Natural killer cell treated with Interleukin-12 subunit alpha and Interleukin-12 subunit beta and Interleukin-15 and Interleukin-18, amount 100 ng/mL, for 72 hours (primary cell): ENCODE results near the gene RALGDS. TPM values are rescaled to one million over a fixed set of nuclear protein-coding genes. Genes with fewer than 3 reads are reported as not detected.

Source experiments
- ATAC-seq, 2 donors: fragments of 150-1000 bp; cut with Tn5 transposase in 1 of 2; sonication (Bioruptor Pico), chemical (Tn5 transposase) in 1 of 2; 2 replicates each; pipeline ENCODE4 v1.10.0; 2021
- DNase-seq: peaks from one replicate; pipeline ENCODE4 v3.0.0; 2022; ENCODE audit warnings: low spot score
- H3K27ac Mint-ChIP-seq, 2 donors: 1 replicate in 1 of 2; 2 replicates in 1 of 2; pipeline ENCODE4 v1.8.0; 2022; ENCODE audit warnings: mixed read lengths in 2 of 2, mild to moderate bottlenecking in 1 of 2, moderate library complexity in 1 of 2
- H3K27me3 Mint-ChIP-seq, 2 donors: 1 replicate in 1 of 2; 2 replicates in 1 of 2; pipeline ENCODE4 v1.8.0; 2022; ENCODE audit warnings: mixed read lengths in 2 of 2
- H3K36me3 Mint-ChIP-seq: one replicate; pipeline ENCODE4 v1.8.0; 2022; ENCODE audit warnings: mixed read lengths
- H3K4me1 Mint-ChIP-seq, 2 donors: 1 replicate in 1 of 2; 2 replicates in 1 of 2; pipeline ENCODE4 v1.8.0; 2022; ENCODE audit warnings: low read depth in 2 of 2, mixed read lengths in 2 of 2, mild to moderate bottlenecking in 1 of 2
- H3K4me3 Mint-ChIP-seq: one replicate; pipeline ENCODE4 v1.8.0; 2022; ENCODE audit warnings: mixed read lengths
- H3K9me3 Mint-ChIP-seq: 2 replicates; pipeline ENCODE4 v1.8.0; 2022; ENCODE audit warnings: mixed read lengths
- total RNA-seq, 2 donors: library from RNA; stranded (reverse); gene quantifications; one replicate each; pipeline ENCODE4 v1.2.3, GENCODE V29; 2022

The RALGDS gene
- total RNA-seq, 2 donors from 2014 or later: 138 to 159 TPM

GRCh38 chr9:133135146-133135745 lies 14.2 kb upstream of the RALGDS start:
- peak overlapping the region; percentile 90 to 98 for H3K27ac Mint-ChIP-seq
- peaks cover 5% of the 10 kb centered on the region for H3K36me3 Mint-ChIP-seq
- no peaks in the 10 kb centered on the region for H3K9me3 Mint-ChIP-seq
- H3K27me3 Mint-ChIP-seq: no peaks in the 10 kb centered on the region
- H3K4me1 Mint-ChIP-seq: peaks cover 54 to 65% of the 10 kb centered on the region in 2 donors
- ATAC-seq: peak; percentile 29 to 70
- no peak for DNase-seq
- peak overlapping the region; percentile 78 for H3K4me3 Mint-ChIP-seq

- DNase-seq: no peak
- H3K4me3 Mint-ChIP-seq: peak overlapping the region; percentile 78
- H3K9me3 Mint-ChIP-seq: no peaks in the 10 kb centered on the region
- peaks cover 5% of the 10 kb centered on the region for H3K36me3 Mint-ChIP-seq
- peaks cover 57 to 67% of the 10 kb centered on the region in 2 donors for H3K4me1 Mint-ChIP-seq
- ATAC-seq: no peak
- H3K27me3 Mint-ChIP-seq: no peaks in the 10 kb centered on the region
- peak overlapping the region; percentile 90 to 98 for H3K27ac Mint-ChIP-seq
Observed at GRCh38 chr9:133134388-133135145, 13.5 kb upstream of the RALGDS start.

- peaks cover 5% of the 10 kb centered on the region for H3K36me3 Mint-ChIP-seq
- H3K9me3 Mint-ChIP-seq: no peaks in the 10 kb centered on the region
- peaks cover 61 to 69% of the 10 kb centered on the region in 2 donors for H3K4me1 Mint-ChIP-seq
- H3K27me3 Mint-ChIP-seq: no peaks in the 10 kb centered on the region
- peak overlapping the region; percentile 78 for H3K4me3 Mint-ChIP-seq
- ATAC-seq: peak; percentile 91 to 95
- DNase-seq: peak; percentile 95
- peak overlapping the region; percentile 90 to 98 for H3K27ac Mint-ChIP-seq
Observed at GRCh38 chr9:133133681-133134387, 12.8 kb upstream of the RALGDS start.

GRCh38 chr9:133132174-133132573 lies 11.1 kb upstream of the RALGDS start:
- Mint-ChIP-seq H3K27me3 (no peaks in the 10 kb centered on the region), H3K4me1 (peaks cover 69 to 70% of the 10 kb centered on the region in 2 donors), H3K4me3 (peak overlapping the region; percentile 84), H3K27ac (peak overlapping the region; percentile 90 to 98), H3K36me3 (peaks cover 5% of the 10 kb centered on the region), H3K9me3 (no peaks in the 10 kb centered on the region)
- no peak for ATAC-seq
- DNase-seq: peak; percentile 70

GRCh38 chr9:133131506-133131905 lies 10.5 kb upstream of the RALGDS start:
- H3K4me3 Mint-ChIP-seq: peak overlapping the region; percentile 84
- no peaks in the 10 kb centered on the region for H3K27me3 Mint-ChIP-seq
- peaks cover 5% of the 10 kb centered on the region for H3K36me3 Mint-ChIP-seq
- peak overlapping the region; percentile 90 to 98 for H3K27ac Mint-ChIP-seq
- no peaks in the 10 kb centered on the region for H3K9me3 Mint-ChIP-seq
- DNase-seq (no peak), ATAC-seq (no peak)
- peaks cover 73 to 74% of the 10 kb centered on the region in 2 donors for H3K4me1 Mint-ChIP-seq

- ATAC-seq: peak; percentile 29 to 56
- Mint-ChIP-seq H3K27ac (peak overlapping the region; percentile 90 to 98), H3K4me3 (peak overlapping the region; percentile 84)
Observed at GRCh38 chr9:133130685-133131244, 9.7 kb upstream of the RALGDS start.

GRCh38 chr9:133129001-133129795 lies 8.2 kb upstream of the RALGDS start:
- no peaks in the 10 kb centered on the region for H3K27me3 Mint-ChIP-seq
- peaks cover 73% of the 10 kb centered on the region in 2 donors for H3K4me1 Mint-ChIP-seq
- H3K36me3 Mint-ChIP-seq: no peaks in the 10 kb centered on the region
- H3K9me3 Mint-ChIP-seq: no peaks in the 10 kb centered on the region
- DNase-seq: no peak
- peak overlapping the region; percentile 90 to 98 for H3K27ac Mint-ChIP-seq
- peak overlapping the region; percentile 84 for H3K4me3 Mint-ChIP-seq
- no peak for ATAC-seq

More at GRCh38 chr9:133130685-133131244, 9.7 kb upstream of the RALGDS start:
- H3K4me1 Mint-ChIP-seq: peaks cover 73 to 74% of the 10 kb centered on the region in 2 donors
- no peaks in the 10 kb centered on the region for H3K9me3 Mint-ChIP-seq
- no peaks in the 10 kb centered on the region for H3K27me3 Mint-ChIP-seq
- peaks cover 1% of the 10 kb centered on the region for H3K36me3 Mint-ChIP-seq
- DNase-seq: peak; percentile 79

GRCh38 chr9:133128152-133128551 lies 7.1 kb upstream of the RALGDS start:
- Mint-ChIP-seq H3K36me3 (no peaks in the 10 kb centered on the region), H3K27ac (peak overlapping the region; percentile 74 to 90), H3K4me1 (peaks cover 73 to 75% of the 10 kb centered on the region in 2 donors), H3K9me3 (no peaks in the 10 kb centered on the region), H3K27me3 (no peaks in the 10 kb centered on the region), H3K4me3 (peak overlapping the region; percentile 84)
- DNase-seq (no peak), ATAC-seq (no peak)

- H3K9me3 Mint-ChIP-seq: no peaks in the 10 kb centered on the region
- H3K4me3 Mint-ChIP-seq: peak overlapping the region; percentile 84
- H3K27ac Mint-ChIP-seq: peak overlapping the region; percentile 74 to 90
- ATAC-seq (peak; percentile 67 to 78), DNase-seq (peak; percentile 86)
- H3K36me3 Mint-ChIP-seq: no peaks in the 10 kb centered on the region
- H3K27me3 Mint-ChIP-seq: no peaks in the 10 kb centered on the region
- peaks cover 67 to 80% of the 10 kb centered on the region in 2 donors for H3K4me1 Mint-ChIP-seq
Observed at GRCh38 chr9:133127340-133127981, 6.4 kb upstream of the RALGDS start.

GRCh38 chr9:133126697-133127339 lies 5.8 kb upstream of the RALGDS start:
- no peak for DNase-seq
- Mint-ChIP-seq H3K4me1 (peaks cover 63 to 79% of the 10 kb centered on the region in 2 donors), H3K9me3 (no peaks in the 10 kb centered on the region), H3K27ac (peak overlapping the region; percentile 74 to 90), H3K27me3 (no peaks in the 10 kb centered on the region), H3K4me3 (peak overlapping the region; percentile 84), H3K36me3 (no peaks in the 10 kb centered on the region)
- ATAC-seq: no peak

GRCh38 chr9:133125941-133126696 lies 5.1 kb upstream of the RALGDS start:
- Mint-ChIP-seq H3K27me3 (no peaks in the 10 kb centered on the region), H3K9me3 (no peaks in the 10 kb centered on the region), H3K36me3 (no peaks in the 10 kb centered on the region), H3K4me3 (peak overlapping the region; percentile 84), H3K4me1 (peaks cover 60 to 77% of the 10 kb centered on the region in 2 donors), H3K27ac (peak overlapping the region; percentile 74 to 90)
- no peak for DNase-seq
- ATAC-seq: peak in 1 of 2 donors; percentile 49

GRCh38 chr9:133124907-133125275 lies 3.9 kb upstream of the RALGDS start:
- Mint-ChIP-seq H3K4me3 (peak overlapping the region; percentile 72), H3K36me3 (no peaks in the 10 kb centered on the region), H3K27ac (peak overlapping the region; percentile 74 to 90), H3K9me3 (no peaks in the 10 kb centered on the region), H3K27me3 (no peaks in the 10 kb centered on the region), H3K4me1 (peaks cover 54 to 71% of the 10 kb centered on the region in 2 donors)
- ATAC-seq: no peak
- no peak for DNase-seq
